IMR-90 (cell line): ENCODE results near the gene FBXO4. TPM values are rescaled to one million over a fixed set of nuclear protein-coding genes. Genes with fewer than 3 reads are reported as not detected.

Experiments
- ATAC-seq: fragments of 200-7000 bp; cut with Tn5 transposase; 2 replicates; pipeline ENCODE4 v1.9.1; 2020; ENCODE audit warnings: low read depth, mild to moderate bottlenecking, moderate library complexity
- BruUV-seq: library from RNA; stranded (reverse); fragments of 400-500 nt; replicated peaks from 2 replicates; lab custom pipeline; 2021; lab: Mats Ljungman, UMichigan
- CTCF ChIA-PET: fragments of 300-600 bp; formaldehyde crosslinking; extraction: SDS; loops from one replicate; lab custom pipeline; 2021; ENCODE audit warnings: antibody characterized with exemption; lab: Yijun Ruan, JAX
- POLR2A ChIA-PET: fragments of 300-600 bp; sonication (Branson Sonifier 250); formaldehyde crosslinking; loops from one replicate; lab custom pipeline; 2022; ENCODE audit warnings: antibody characterized with exemption; ENCODE audit not compliant: unreplicated experiment; lab: Charles Lee
- DNase-seq: peaks from one replicate; pipeline ENCODE4 v3.0.0; 2013
- H2AFZ ChIP-seq: replicated peaks from 2 replicates; pipeline ENCODE3; 2013; ENCODE audit warnings: low read length, mild to moderate bottlenecking; ENCODE audit not compliant: poor library complexity
- H2AK5ac ChIP-seq: 2 replicates; pipeline ENCODE4 v1.6.1; 2013; ENCODE audit warnings: low read depth, low read length, inconsistent platforms
- H2AK9ac ChIP-seq: replicated peaks from 2 replicates; pipeline ENCODE3; 2013; ENCODE audit warnings: mild to moderate bottlenecking, low read depth, low read length, moderate library complexity; ENCODE audit not compliant: poor library complexity
- H2BK120ac ChIP-seq: 2 replicates; pipeline ENCODE4 v1.6.1; 2013; ENCODE audit warnings: low read depth, low read length, inconsistent platforms
- H2BK15ac ChIP-seq: 3 replicates; pipeline ENCODE4 v1.6.1; 2013; ENCODE audit warnings: low read depth, low read length, inconsistent platforms
- H2BK20ac ChIP-seq: 2 replicates; pipeline ENCODE4 v1.6.1; 2013; ENCODE audit warnings: low read depth, mild to moderate bottlenecking, inconsistent platforms, low read length, moderate library complexity
- H2BK5ac ChIP-seq: 2 replicates; pipeline ENCODE4 v1.6.1; 2013; ENCODE audit warnings: mild to moderate bottlenecking, low read depth, low read length, inconsistent platforms; ENCODE audit not compliant: poor library complexity, severe bottlenecking
- H3K14ac ChIP-seq: replicated peaks from 2 replicates; pipeline ENCODE4 v1.6.1; 2013; ENCODE audit warnings: low read depth, low read length, inconsistent platforms
- H3K18ac ChIP-seq: 2 replicates; pipeline ENCODE4 v1.6.1; 2013; ENCODE audit warnings: low read depth, low read length, control low read depth
- H3K23ac ChIP-seq: 2 replicates; pipeline ENCODE4 v1.6.1; 2013; ENCODE audit warnings: low read depth, low read length, inconsistent platforms
- H3K27ac ChIP-seq: 2 replicates; pipeline ENCODE4 v1.5.1; 2013; ENCODE audit warnings: mild to moderate bottlenecking, control low read depth, low read length; ENCODE audit not compliant: insufficient read depth
- H3K27me3 ChIP-seq: 2 replicates; pipeline ENCODE4 v1.6.1; 2013; ENCODE audit warnings: low read length; ENCODE audit not compliant: control insufficient read depth, insufficient read depth
- H3K36me3 ChIP-seq: 2 replicates; pipeline ENCODE4 v1.6.1; 2013; ENCODE audit warnings: low read length, mixed read lengths; ENCODE audit not compliant: control insufficient read depth, insufficient read depth
- H3K4ac ChIP-seq: 2 replicates; pipeline ENCODE4 v1.6.1; 2013; ENCODE audit warnings: low read depth, low read length, inconsistent platforms
- H3K4me1 ChIP-seq: 2 replicates; pipeline ENCODE4 v1.6.1; 2013; ENCODE audit warnings: low read length, mixed read lengths; ENCODE audit not compliant: control insufficient read depth, insufficient read depth
- H3K4me2 ChIP-seq: 2 replicates; pipeline ENCODE4 v1.6.1; 2013; ENCODE audit warnings: low read depth, mild to moderate bottlenecking, control low read depth, low read length, moderate library complexity
- H3K4me3 ChIP-seq: 2 replicates; pipeline ENCODE4 v1.5.1; 2013; ENCODE audit warnings: low read depth, mild to moderate bottlenecking, control low read depth, low read length, moderate library complexity; ENCODE audit not compliant: insufficient read depth
- H3K56ac ChIP-seq: 2 replicates; pipeline ENCODE4 v1.6.1; 2013; ENCODE audit warnings: low read length, inconsistent platforms; ENCODE audit not compliant: insufficient read depth; ENCODE audit errors: extremely low read depth
- H3K79me1 ChIP-seq, 2 experiments: 2 replicates each; pipeline ENCODE4 v1.6.1; 2013; ENCODE audit warnings: low read length in 2 of 2, inconsistent platforms in 1 of 2, low read depth in 1 of 2
- H3K9ac ChIP-seq: 2 replicates; pipeline ENCODE4 v1.6.1; 2013; ENCODE audit warnings: low read depth, low read length, control low read depth
- H3K9me1 ChIP-seq: 2 replicates; pipeline ENCODE4 v1.6.1; 2013; ENCODE audit warnings: low read length, inconsistent platforms; ENCODE audit not compliant: insufficient read depth
- H3K9me3 ChIP-seq: 2 replicates; pipeline ENCODE4 v1.6.1; 2013; ENCODE audit warnings: low read length; ENCODE audit not compliant: control insufficient read depth, insufficient read depth
- H4K20me1 ChIP-seq: 2 replicates; pipeline ENCODE4 v1.6.1; 2013; ENCODE audit warnings: low read length, inconsistent platforms; ENCODE audit not compliant: insufficient read depth
- H4K5ac ChIP-seq: 2 replicates; pipeline ENCODE4 v1.6.1; 2013; ENCODE audit warnings: mild to moderate bottlenecking, low read depth, low read length, control low read depth
- H4K8ac ChIP-seq, 2 experiments: 2 replicates each; pipeline ENCODE4 v1.6.1; 2013; ENCODE audit warnings: low read depth in 2 of 2, low read length in 2 of 2, control low read depth in 1 of 2, inconsistent platforms in 1 of 2
- H4K91ac ChIP-seq: 2 replicates; pipeline ENCODE4 v1.6.1; 2013; ENCODE audit warnings: low read depth, low read length, inconsistent platforms; ENCODE audit not compliant: insufficient read depth
- BHLHE40 ChIP-seq: fragments of 150-350 bp; IDR thresholded peaks from 2 replicates; pipeline ENCODE4 v1.6.1; 2016; ENCODE audit warnings: mild to moderate bottlenecking, low read depth, low read length
- CEBPB ChIP-seq: IDR thresholded peaks from 2 replicates; pipeline ENCODE4 v1.6.1; 2012; ENCODE audit warnings: low read depth, low read length, improper control_type of control experiment
- FOS ChIP-seq: fragments of 150-350 bp; IDR thresholded peaks from 2 replicates; pipeline ENCODE4 v1.6.1; 2016; ENCODE audit warnings: low read depth, low read length
- MAFK ChIP-seq: IDR thresholded peaks from 2 replicates; pipeline ENCODE4 v1.6.1; 2012; ENCODE audit warnings: low read depth, low read length, improper control_type of control experiment
- MXI1 ChIP-seq: IDR thresholded peaks from 2 replicates; pipeline ENCODE4 v1.6.1; 2012; ENCODE audit warnings: low read depth, mild to moderate bottlenecking, low read length, moderate library complexity, borderline replicate concordance
- NFE2L2 ChIP-seq: fragments of 150-350 bp; IDR thresholded peaks from 2 replicates; pipeline ENCODE4 v1.6.1; 2016; ENCODE audit warnings: low read depth, mild to moderate bottlenecking, low read length
- POLR2A ChIP-seq: IDR thresholded peaks from 2 replicates; pipeline ENCODE4 v1.6.1; 2012; ENCODE audit warnings: mild to moderate bottlenecking, low read depth, low read length
- RCOR1 ChIP-seq: IDR thresholded peaks from 2 replicates; pipeline ENCODE4 v1.6.1; 2012; ENCODE audit warnings: mild to moderate bottlenecking, low read length, improper control_type of control experiment; ENCODE audit not compliant: insufficient replicate concordance
- SMC3 ChIP-seq: fragments of 150-350 bp; IDR thresholded peaks from 2 replicates; pipeline ENCODE4 v1.6.1; 2016; ENCODE audit warnings: low read depth, mild to moderate bottlenecking, antibody characterized with exemption, low read length, moderate library complexity
- WGBS, 2 experiments: methylation state at CpG; one replicate each; pipeline versions ENCODE4 v1.1.5 to v1.1.7; 2013; ENCODE audit warnings: missing lambda C conversion rate in 2 of 2; ENCODE audit not compliant: insufficient read length in 1 of 2; ENCODE audit errors: extremely low coverage in 2 of 2; 5-methylcytosine and 5-hydroxymethylcytosine counted together
- dilution Hi-C: fragments of 300-500 bp; cut with HindIII; formaldehyde crosslinking; loops from one replicate; pipeline ENCODE4 v1.14.3; 2018; ENCODE audit warnings: low sequenced_read_pairs; ENCODE audit not compliant: unreplicated experiment
- in situ Hi-C: fragments of 300-500 bp; cut with MboI; formaldehyde crosslinking; loops from 3 replicates; pipeline ENCODE4 v1.14.3; 2019; ENCODE audit warnings: low sequenced_read_pairs, inconsistent platforms, mixed read lengths
- intact Hi-C: fragments of 100-400 bp; cut with micrococcal nuclease; formaldehyde crosslinking; loops from 2 replicates; pipeline ENCODE4 v1.10.0; 2022
- polyA plus RNA-seq, 3 experiments: library from polyadenylated mRNA; depleted of rRNA; stranded (reverse); fragments of >200 nt; gene quantifications; 2 replicates each; pipeline ENCODE4 v1.2.3, GENCODE V29; 2012; ENCODE audit warnings: low replicate concordance in 1 of 3
- total RNA-seq: library from RNA; depleted of rRNA; stranded (reverse); fragments of >200 nt; gene quantifications from 2 replicates; pipeline ENCODE4 v1.2.3, GENCODE V29; 2012
- TF ChIP-seq, protein P1 (sequence below): fragments of 150-350 bp; IDR thresholded peaks from 2 replicates; pipeline ENCODE4 v1.6.1; 2016; ENCODE audit warnings: low read depth, mild to moderate bottlenecking, low read length, moderate library complexity, borderline replicate concordance
- TF ChIP-seq, protein P2 (sequence below): fragments of 150-350 bp; IDR thresholded peaks from 2 replicates; pipeline ENCODE4 v1.6.1; 2017; ENCODE audit warnings: mild to moderate bottlenecking, antibody characterized with exemption, low read length, low read depth

The FBXO4 gene
- total and polyA plus RNA-seq, 2 of the 4 experiments (the other 2 are of a cell fraction): 3.5 to 4.1 TPM

DNA sequence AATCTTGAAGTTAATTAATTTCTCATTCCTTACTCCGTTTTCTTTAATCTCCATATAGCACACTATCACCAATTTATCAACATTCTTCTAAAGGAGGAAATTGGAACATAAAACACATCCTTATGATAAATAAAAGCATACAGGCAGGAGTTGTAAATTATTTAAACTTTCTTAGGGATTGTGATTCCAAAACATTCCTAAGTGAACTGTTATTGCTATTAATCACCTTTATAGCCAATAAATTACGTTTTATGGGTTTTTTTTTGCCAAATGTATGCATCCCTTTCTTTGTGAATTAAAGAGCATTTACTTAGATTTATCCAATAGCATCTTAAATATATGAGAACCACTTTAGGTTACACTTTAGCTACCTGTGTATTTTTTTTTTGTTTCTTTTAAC lies 55.3 kb downstream of the FBXO4 start:
- H3K36me3 ChIP-seq: no peaks in the 10 kb centered on the region
- H2BK15ac ChIP-seq: no peak overlapping the region
- H3K79me1 ChIP-seq: no peaks in the 10 kb centered on the region
- WGBS, 2 experiments: no CpG with 5 or more reads among the region's 2 CpGs
- no peak overlapping the region for H4K5ac ChIP-seq
- dilution Hi-C loops: no loop called here
- H4K20me1 ChIP-seq: no peaks in the 10 kb centered on the region
- H3K4me3 ChIP-seq: no peak overlapping the region
- TF ChIP-seq SMC3: no peak
- TF ChIP-seq BHLHE40: no peak
- TF ChIP-seq, protein P1, sequence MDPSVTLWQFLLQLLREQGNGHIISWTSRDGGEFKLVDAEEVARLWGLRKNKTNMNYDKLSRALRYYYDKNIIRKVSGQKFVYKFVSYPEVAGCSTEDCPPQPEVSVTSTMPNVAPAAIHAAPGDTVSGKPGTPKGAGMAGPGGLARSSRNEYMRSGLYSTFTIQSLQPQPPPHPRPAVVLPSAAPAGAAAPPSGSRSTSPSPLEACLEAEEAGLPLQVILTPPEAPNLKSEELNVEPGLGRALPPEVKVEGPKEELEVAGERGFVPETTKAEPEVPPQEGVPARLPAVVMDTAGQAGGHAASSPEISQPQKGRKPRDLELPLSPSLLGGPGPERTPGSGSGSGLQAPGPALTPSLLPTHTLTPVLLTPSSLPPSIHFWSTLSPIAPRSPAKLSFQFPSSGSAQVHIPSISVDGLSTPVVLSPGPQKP: no peak
- TF ChIP-seq CEBPB: no peak
- TF ChIP-seq, protein P2, sequence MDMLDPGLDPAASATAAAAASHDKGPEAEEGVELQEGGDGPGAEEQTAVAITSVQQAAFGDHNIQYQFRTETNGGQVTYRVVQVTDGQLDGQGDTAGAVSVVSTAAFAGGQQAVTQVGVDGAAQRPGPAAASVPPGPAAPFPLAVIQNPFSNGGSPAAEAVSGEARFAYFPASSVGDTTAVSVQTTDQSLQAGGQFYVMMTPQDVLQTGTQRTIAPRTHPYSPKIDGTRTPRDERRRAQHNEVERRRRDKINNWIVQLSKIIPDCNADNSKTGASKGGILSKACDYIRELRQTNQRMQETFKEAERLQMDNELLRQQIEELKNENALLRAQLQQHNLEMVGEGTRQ: no peak
- TF ChIP-seq NFE2L2: no peak
- no peak for TF ChIP-seq MXI1
- no peak for TF ChIP-seq RCOR1
- TF ChIP-seq MAFK: no peak
- no peak for TF ChIP-seq FOS
- no peak for TF ChIP-seq POLR2A
- intact Hi-C loops: no loop called here
- ATAC-seq (no peak), DNase-seq (no peak)
- H2AK5ac ChIP-seq: no peak overlapping the region
- no peak overlapping the region for H2AK9ac ChIP-seq
- no peaks in the 10 kb centered on the region for H3K9me1 ChIP-seq
- POLR2A ChIA-PET: no interaction called here
- H2BK5ac ChIP-seq: no peak overlapping the region
- no peak overlapping the region for H3K18ac ChIP-seq
- no peak overlapping the region for H3K14ac ChIP-seq
- no TSS peak for BruUV-seq
- H3K27me3 ChIP-seq: no peaks in the 10 kb centered on the region
- CTCF ChIA-PET: no interaction called here
- no peak overlapping the region for H3K23ac ChIP-seq
- H3K9me3 ChIP-seq: no peaks in the 10 kb centered on the region
- in situ Hi-C loops: no loop called here
- H2AFZ ChIP-seq: no peak overlapping the region
- no peak overlapping the region for H4K91ac ChIP-seq
- H3K4me1 ChIP-seq: no peaks in the 10 kb centered on the region
- H2BK20ac ChIP-seq: no peak overlapping the region
- H3K27ac ChIP-seq: no peak overlapping the region
- H4K8ac ChIP-seq: no peak overlapping the region
- no peak overlapping the region for H3K4me2 ChIP-seq
- H3K4ac ChIP-seq: no peak overlapping the region
- H3K56ac ChIP-seq: no peak overlapping the region
- H2BK120ac ChIP-seq: no peak overlapping the region
- H3K9ac ChIP-seq: no peak overlapping the region
